Liver (tissue), 3 donors: ENCODE measurements around the gene RPH3AL.

Experiments
- CTCF ChIP-seq: fragments of 150-350 bp; IDR thresholded peaks from 2 replicates; pipeline ENCODE4 v1.5.1; 2017; ENCODE audit warnings: improper control_type of control experiment, low read depth, low read length; ENCODE audit not compliant: missing input control
- EGR1 ChIP-seq, 2 donors: IDR thresholded peaks; 2 replicates each; pipeline ENCODE4 v1.6.1; 2016 to 2018; ENCODE audit warnings: antibody characterized with exemption in 2 of 2, low read depth in 2 of 2
- FOXA1 ChIP-seq: IDR thresholded peaks from 2 replicates; pipeline ENCODE4 v1.6.1; 2016; ENCODE audit warnings: antibody characterized with exemption
- FOXA2 ChIP-seq: IDR thresholded peaks from 2 replicates; pipeline ENCODE4 v1.6.1; 2016; ENCODE audit warnings: antibody characterized with exemption
- GABPA ChIP-seq, 2 donors: IDR thresholded peaks in 1 of 2; conservative IDR thresholded peaks in 1 of 2; 2 replicates each; pipeline ENCODE4 v1.6.1; 2016; ENCODE audit warnings: antibody characterized with exemption in 2 of 2, mild to moderate bottlenecking in 1 of 2, moderate library complexity in 1 of 2
- HNF4G ChIP-seq: IDR thresholded peaks from 2 replicates; pipeline ENCODE4 v1.6.1; 2016; ENCODE audit warnings: antibody characterized with exemption
- JUND ChIP-seq, 2 donors: IDR thresholded peaks; 2 replicates each; pipeline ENCODE4 v1.6.1; 2016; ENCODE audit warnings: antibody characterized with exemption in 2 of 2
- MAX ChIP-seq: IDR thresholded peaks from 2 replicates; pipeline ENCODE4 v1.6.1; 2016; ENCODE audit warnings: antibody characterized with exemption
- RXRA ChIP-seq, 2 donors: IDR thresholded peaks; 2 replicates each; pipeline ENCODE4 v1.6.1; 2017 to 2018; ENCODE audit warnings: antibody characterized with exemption in 2 of 2, mild to moderate bottlenecking in 1 of 2
- SP1 ChIP-seq: IDR thresholded peaks from 2 replicates; pipeline ENCODE4 v1.6.1; 2018; ENCODE audit warnings: antibody characterized with exemption, mild to moderate bottlenecking
- TAF1 ChIP-seq: conservative IDR thresholded peaks from 2 replicates; pipeline ENCODE4 v1.6.1; 2016; ENCODE audit warnings: antibody characterized with exemption, mild to moderate bottlenecking
- YY1 ChIP-seq: IDR thresholded peaks from 2 replicates; pipeline ENCODE4 v1.6.1; 2016; ENCODE audit warnings: antibody characterized with exemption, mild to moderate bottlenecking
- donor health status: healthy.
- donor health status: healthy.

- no peak for TF ChIP-seq CTCF
- no peak for TF ChIP-seq RXRA (IDR thresholded peaks at IDR 0.05)
- TF ChIP-seq MAX, result no peak
- TF ChIP-seq FOXA2, result no peak
- no peak for TF ChIP-seq EGR1 (IDR thresholded peaks at IDR 0.05; ENCODE audit: low read depth in 2 of 2)
- TF ChIP-seq SP1, result no peak
- TF ChIP-seq GABPA (IDR thresholded peaks at IDR 0.05 in 1 of 2, conservative IDR thresholded peaks at IDR 0.05 in 1 of 2), result no peak
- TF ChIP-seq TAF1, result no peak
- no peak for TF ChIP-seq HNF4G
- TF ChIP-seq JUND (IDR thresholded peaks at IDR 0.05), result no peak
- no peak for TF ChIP-seq FOXA1
- TF ChIP-seq YY1, result no peak
Observed at GRCh38 chr17:249236-249993, 103.2 kb downstream of the RPH3AL start.
